NCI-H446 (cell line): ENCODE results near the gene CACNA1H.

Experiments
- DNase-seq, 2 experiments: peaks; one replicate each; lab custom pipeline; 2025; lab: John Stamatoyannopoulos, UW

Gene CACNA1H

DNA sequence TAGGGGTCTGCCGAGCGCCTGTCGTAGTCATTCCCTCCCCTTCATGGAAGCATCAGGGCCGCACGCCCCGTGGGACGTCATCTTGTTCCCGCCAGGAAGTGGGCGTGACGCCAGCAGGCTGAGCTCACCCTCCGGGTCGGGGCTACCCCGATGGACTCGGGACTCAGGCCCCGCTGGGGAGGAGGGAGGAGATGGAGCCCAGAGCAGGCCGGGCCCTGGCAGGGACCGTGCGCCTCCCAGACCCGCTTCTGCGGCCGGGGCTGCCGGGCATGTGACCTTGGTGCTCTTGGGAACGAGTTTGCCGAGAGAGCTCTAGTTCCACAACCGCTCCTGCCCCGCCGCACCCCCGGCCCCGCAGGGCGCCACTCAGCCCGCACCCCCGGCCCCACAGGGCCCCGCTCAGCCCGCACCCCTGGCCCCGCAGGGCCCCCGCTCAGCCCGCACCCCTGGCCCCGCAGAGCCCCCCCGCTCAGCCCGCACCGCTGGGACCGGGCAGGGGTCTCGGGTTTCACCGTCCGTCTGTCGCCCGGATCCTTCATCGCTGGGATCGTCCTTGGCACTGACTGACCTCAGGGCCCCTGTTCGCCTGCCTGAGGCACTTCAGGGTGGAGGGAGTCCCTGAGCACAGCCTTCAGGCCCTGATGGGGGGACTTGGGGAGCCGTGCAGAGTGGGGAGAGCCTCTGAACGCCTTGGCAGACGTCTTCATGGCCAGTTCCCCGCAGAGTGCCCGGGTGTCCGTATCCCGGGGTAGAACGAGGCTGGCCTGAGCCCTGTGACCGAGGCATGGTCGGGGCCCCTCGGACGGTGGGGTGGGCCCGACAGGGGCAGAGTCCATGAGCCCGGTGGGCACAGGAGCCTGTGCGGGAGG, 5.8 kb downstream of the CACNA1H start:
- no peak for DNase-seq

GRCh38 chr16:1159325-1159972, 6.5 kb downstream of the CACNA1H start:
- DNase-seq, result no peak

GRCh38 chr16:1159973-1160772, 7.3 kb downstream of the CACNA1H start:
- peak; percentile 19 to 80 for DNase-seq

- DNase-seq, result no peak
Measured at GRCh38 chr16:1160773-1161348, 8.0 kb downstream of the CACNA1H start.

GRCh38 chr16:1162701-1163566, 10.0 kb downstream of the CACNA1H start:
- no peak for DNase-seq

- DNase-seq, result no peak
Measured at GRCh38 chr16:1163567-1164055, 10.7 kb downstream of the CACNA1H start.

- no peak for DNase-seq
Measured at GRCh38 chr16:1164382-1164781, 11.5 kb downstream of the CACNA1H start.

DNA sequence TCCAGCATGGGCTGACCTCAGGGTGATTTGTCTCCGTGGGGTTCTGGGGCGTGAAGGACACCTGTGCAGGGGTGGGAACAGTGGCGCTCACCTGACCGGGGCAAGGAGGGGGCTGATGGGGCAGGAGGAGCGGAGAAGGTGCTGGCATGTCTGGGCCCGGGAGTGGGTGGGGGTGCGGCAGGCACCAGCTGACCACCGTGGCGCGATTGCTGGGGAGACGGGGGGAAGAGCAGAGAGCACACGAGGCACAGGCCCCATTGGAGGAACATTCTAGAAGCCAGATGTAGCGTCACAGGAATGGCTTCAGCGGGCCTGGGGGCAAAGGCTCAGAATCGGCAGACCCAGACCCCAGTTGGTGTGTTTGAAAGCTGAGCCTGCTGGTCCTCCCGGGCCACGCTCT, 12.1 kb downstream of the CACNA1H start:
- DNase-seq, result no peak

DNA sequence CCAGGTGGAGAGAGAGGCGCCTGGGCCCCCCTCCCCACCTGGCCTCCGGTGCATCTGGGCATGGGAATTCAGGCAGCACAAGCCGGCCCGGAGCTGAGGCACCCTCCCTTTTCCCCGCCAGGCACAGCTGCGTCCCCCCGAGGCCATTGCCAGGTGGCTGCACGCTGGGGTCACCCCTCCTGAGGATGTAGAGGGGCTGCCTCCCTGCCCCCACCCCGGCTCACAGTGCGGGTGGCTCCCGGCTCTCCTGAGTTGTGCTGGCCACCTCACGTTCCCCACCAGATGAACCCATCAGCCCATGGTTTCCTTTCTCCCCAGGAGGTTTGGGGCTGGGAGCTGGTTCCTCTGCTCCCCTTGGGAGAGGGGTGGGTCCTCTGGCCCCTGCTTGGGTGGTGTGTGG, 12.6 kb downstream of the CACNA1H start:
- no peak for DNase-seq

GRCh38 chr16:1167276-1168107, 14.6 kb downstream of the CACNA1H start:
- DNase-seq, result no peak

DNA sequence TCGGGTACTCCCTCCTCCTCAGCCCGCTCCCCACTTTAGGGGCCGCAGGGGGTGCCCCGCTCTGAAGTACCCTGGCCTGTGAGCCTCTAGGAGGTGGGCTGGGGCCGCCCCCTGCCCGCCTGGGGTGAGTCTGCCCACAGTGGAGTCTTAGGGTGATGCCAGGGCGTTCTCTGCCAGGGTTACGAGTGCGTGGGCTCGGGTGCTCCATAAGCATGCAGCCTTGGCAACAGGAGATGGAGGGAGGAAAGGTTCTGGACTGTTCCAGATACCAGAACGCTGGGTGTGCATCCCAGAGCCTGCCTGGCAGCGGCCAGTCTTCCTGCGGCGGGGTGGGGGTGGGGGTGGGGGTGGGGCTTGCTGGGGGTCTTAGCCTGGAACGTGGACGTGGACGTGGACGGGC, 15.9 kb downstream of the CACNA1H start:
- no peak for DNase-seq

DNA sequence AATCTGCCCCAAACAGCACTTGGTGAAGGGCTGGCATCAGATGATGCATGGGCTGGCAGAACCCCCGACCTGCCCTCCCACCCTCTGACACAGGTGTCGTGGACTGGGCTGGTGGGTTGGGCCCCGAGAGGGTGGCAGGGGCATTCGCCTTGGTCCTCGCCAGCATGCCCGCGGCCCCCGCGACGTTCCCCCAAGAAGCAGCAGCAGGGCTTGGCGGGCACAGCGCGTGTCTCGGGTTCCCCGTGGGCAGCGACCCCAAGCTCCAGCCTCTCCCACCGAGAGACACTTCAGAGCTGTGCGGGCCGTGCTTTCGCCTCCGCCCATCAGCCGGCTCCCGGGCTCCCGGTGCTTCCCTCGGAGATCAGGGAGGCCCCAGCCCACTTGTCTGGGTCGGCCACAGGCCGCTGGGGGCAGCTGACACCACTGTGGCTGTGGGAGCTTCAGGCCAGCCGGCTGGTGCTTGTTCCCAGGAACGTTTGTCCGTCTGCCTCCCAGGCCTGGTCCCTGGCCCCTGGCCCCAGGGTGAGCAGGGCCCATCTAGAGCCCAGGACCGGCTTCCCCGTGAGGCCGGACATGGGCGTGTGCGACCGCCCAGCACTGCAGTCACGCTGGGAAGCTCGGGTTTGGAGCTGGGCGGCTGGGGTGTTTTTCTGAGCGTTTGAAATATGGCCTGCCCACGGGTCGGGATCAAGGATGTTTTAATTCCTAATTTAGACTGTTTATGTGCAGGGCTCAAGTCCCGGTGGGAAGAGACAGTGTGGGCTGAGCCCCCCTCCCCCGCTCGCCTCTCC, 16.6 kb downstream of the CACNA1H start:
- no peak for DNase-seq

- no peak for DNase-seq
Measured at GRCh38 chr16:1170076-1170418, 17.1 kb downstream of the CACNA1H start.

- no peak for DNase-seq
Measured at GRCh38 chr16:1171001-1171400, 18.1 kb downstream of the CACNA1H start.

DNA sequence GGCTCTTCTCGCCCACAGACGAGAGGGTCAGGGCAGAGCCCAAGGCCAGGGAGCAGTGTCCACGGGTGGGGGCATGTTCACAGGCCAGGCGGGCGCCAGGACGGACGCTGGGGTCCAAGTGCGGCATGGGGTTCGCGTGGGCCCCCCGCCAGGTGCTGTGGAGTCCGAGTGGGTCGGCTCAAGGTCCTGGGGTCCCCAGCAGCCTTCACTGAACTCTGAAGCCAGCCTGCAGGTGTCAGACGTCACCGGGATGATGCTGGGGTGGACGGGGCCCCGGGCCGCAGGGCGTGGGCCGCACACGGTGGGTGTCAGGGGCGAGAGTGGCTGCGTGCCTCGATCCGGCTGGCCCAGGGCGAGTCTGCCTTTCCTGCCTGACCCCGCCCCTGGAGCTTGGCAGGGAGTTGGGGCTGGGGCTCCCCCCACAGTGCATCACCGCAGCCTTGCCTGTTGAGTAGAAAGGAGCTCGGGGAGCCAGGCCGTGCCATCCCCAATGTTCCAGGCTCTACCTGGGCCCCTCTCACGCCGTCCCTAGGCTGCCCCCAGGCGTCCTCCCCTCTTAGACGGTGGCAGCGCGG, 19.0 kb downstream of the CACNA1H start:
- no peak for DNase-seq

- no peak for DNase-seq
Measured at GRCh38 chr16:1172651-1173050, 19.7 kb downstream of the CACNA1H start.

GRCh38 chr16:1173788-1174451, 21.0 kb downstream of the CACNA1H start:
- DNase-seq, result no peak

DNA sequence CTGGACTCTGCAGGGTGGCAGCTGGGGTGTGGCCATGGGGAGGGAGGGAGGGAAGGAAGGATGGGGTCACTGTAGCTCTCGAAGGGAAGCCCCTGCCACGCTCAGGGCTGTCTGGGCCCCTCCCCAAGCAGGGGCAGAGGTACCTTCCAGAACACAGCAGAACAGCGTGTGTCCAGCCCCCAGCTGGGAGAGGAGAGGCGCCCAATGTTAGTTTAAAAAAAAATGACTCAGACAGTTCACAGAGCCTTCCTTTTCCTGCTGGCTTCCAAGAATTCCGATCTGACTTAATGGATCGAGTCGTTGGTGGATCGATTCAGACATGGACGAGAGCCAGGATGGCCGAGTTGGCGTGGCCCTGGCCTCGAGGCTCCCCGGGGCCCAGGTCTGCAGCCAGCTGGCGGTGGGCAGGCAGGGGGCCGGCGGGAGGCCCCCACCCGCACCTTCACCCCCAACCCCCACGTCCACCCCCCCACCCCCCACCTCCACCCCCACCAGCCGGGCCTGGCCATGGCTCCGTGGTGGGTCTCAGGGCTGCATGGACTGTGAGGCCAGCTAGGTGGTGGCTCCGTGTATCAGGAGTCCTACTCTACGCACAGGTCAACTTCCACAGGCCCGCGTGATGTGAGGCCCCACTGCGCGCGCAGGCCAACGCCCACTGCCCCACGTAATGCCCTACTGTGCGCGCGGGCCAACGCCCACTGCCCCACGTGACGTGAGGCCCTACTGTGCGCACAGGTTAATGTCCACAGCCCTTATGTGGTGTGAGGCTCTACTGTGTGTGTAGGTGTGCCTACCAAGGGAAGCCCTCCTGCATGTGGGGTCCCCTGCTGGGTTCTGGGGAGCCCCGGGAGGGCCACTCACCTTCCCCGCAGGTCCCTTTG, 21.8 kb downstream of the CACNA1H start:
- no peak for DNase-seq
